Measurements from ENCODE around the gene SNN. TPM values are rescaled to one million over a fixed set of nuclear protein-coding genes. Genes with fewer than 3 reads are reported as not detected.

The SNN gene
- total RNA-seq, 1 experiment from 2014 or later: 15.6 TPM

- no peak for ATAC-seq
- in situ Hi-C loops (cut with HindIII; ENCODE audit: low pct_unique_long_range_greater_than_20kb, low sequenced_read_pairs) (no loop called here), intact Hi-C loops (cut with micrococcal nuclease; ENCODE audit: unreplicated experiment) (no loop called here)
- no peak for DNase-seq (ENCODE audit: low read depth, low spot score)
- Histone ChIP-seq H3K9me3 (ENCODE audit: control insufficient read depth, insufficient read depth, low read depth, low read length) (no peaks in the 10 kb centered on the region), H3K4me3 (ENCODE audit: low read depth in 2 of 2, low read length in 2 of 2) (no peak overlapping the region), H3K27me3 (ENCODE audit: control insufficient read depth, insufficient read depth, low read length) (no peaks in the 10 kb centered on the region), H3K27ac (ENCODE audit: low read length) (no peak overlapping the region), H3K4me1 (ENCODE audit: control insufficient read depth, insufficient read depth, low read length) (no peaks in the 10 kb centered on the region), H3K36me3 (ENCODE audit: control insufficient read depth, insufficient read depth, low read length) (no peaks in the 10 kb centered on the region)
- no peak for TF ChIP-seq REST (IDR thresholded peaks at IDR 0.05; ENCODE audit: insufficient read depth in 1 of 2, low read depth in 2 of 2, low read length in 1 of 2)
- TF ChIP-seq SIN3A (IDR thresholded peaks at IDR 0.05; ENCODE audit: borderline replicate concordance, insufficient read depth, low read depth, low read length): no peak
- TF ChIP-seq POLR2AphosphoS5 (IDR thresholded peaks at IDR 0.05; ENCODE audit: low read depth, low read length): no peak
- TF ChIP-seq TCF7L2 (IDR thresholded peaks at IDR 0.05; ENCODE audit: low read depth, low read length): no peak
- TF ChIP-seq CTCF (IDR thresholded peaks at IDR 0.05): no peak
- BruUV-seq (replicated peaks): no TSS peak
- POLR2A ChIA-PET: no interaction called here
- CTCF ChIA-PET: no interaction called here
Measured at GRCh38 chr16:11712122-11712521, 43.9 kb downstream of the SNN start.

GRCh38 chr16:11715246-11715947, 47.1 kb downstream of the SNN start:
- in situ Hi-C loops (cut with HindIII; ENCODE audit: low pct_unique_long_range_greater_than_20kb, low sequenced_read_pairs) (no loop called here), intact Hi-C loops (cut with micrococcal nuclease; ENCODE audit: unreplicated experiment) (loop anchor here (2.0 kb wide), 2 partner anchors 183 to 319 kb away; no protein-coding TSS in a partner anchor)
- no TSS peak for BruUV-seq (replicated peaks)
- no peak for TF ChIP-seq REST (IDR thresholded peaks at IDR 0.05; ENCODE audit: insufficient read depth in 1 of 2, low read depth in 2 of 2, low read length in 1 of 2)
- no peak for TF ChIP-seq TCF7L2 (IDR thresholded peaks at IDR 0.05; ENCODE audit: low read depth, low read length)
- TF ChIP-seq POLR2AphosphoS5 (IDR thresholded peaks at IDR 0.05; ENCODE audit: low read depth, low read length): no peak
- no peak for TF ChIP-seq CTCF (IDR thresholded peaks at IDR 0.05)
- no peak for TF ChIP-seq SIN3A (IDR thresholded peaks at IDR 0.05; ENCODE audit: borderline replicate concordance, insufficient read depth, low read depth, low read length)
- no peak for ATAC-seq
- Histone ChIP-seq H3K4me3 (ENCODE audit: low read depth in 2 of 2, low read length in 2 of 2) (no peak overlapping the region), H3K27ac (ENCODE audit: low read length) (no peak overlapping the region), H3K36me3 (ENCODE audit: control insufficient read depth, insufficient read depth, low read length) (no peaks in the 10 kb centered on the region; the same call in none of the 2 replicates), H3K9me3 (ENCODE audit: control insufficient read depth, insufficient read depth, low read depth, low read length) (no peaks in the 10 kb centered on the region), H3K4me1 (ENCODE audit: control insufficient read depth, insufficient read depth, low read length) (no peaks in the 10 kb centered on the region), H3K27me3 (ENCODE audit: control insufficient read depth, insufficient read depth, low read length) (no peaks in the 10 kb centered on the region)
- ChIA-PET CTCF (interaction anchor here (0.6 to 0.7 kb wide), 3 partner anchors 45 to 465 kb away, joined by 3 to 7 read pairs (median 4); no protein-coding TSS in a partner anchor), POLR2A (interaction anchor here (0.7 kb wide), 1 partner anchor 24 kb away, joined by 5 read pairs; no protein-coding TSS in a partner anchor)
- no peak for DNase-seq (ENCODE audit: low read depth, low spot score)
